HG02943 (cell line): ENCODE measurements around the gene EML2.
"Not testable (repeated sequence)": the region's sequence is repeated elsewhere in the genome, so short reads cannot be mapped to it uniquely, and the experiment has no call there.

Experiments used
- ATAC-seq: cut with Tn5 transposase; IDR thresholded peaks from one replicate; pipeline ENCODE4 v1.9.1; 2021; ENCODE audit warnings: mild to moderate bottlenecking, low read depth, moderate library complexity; ENCODE audit not compliant: unreplicated experiment

The EML2 gene, protein sequence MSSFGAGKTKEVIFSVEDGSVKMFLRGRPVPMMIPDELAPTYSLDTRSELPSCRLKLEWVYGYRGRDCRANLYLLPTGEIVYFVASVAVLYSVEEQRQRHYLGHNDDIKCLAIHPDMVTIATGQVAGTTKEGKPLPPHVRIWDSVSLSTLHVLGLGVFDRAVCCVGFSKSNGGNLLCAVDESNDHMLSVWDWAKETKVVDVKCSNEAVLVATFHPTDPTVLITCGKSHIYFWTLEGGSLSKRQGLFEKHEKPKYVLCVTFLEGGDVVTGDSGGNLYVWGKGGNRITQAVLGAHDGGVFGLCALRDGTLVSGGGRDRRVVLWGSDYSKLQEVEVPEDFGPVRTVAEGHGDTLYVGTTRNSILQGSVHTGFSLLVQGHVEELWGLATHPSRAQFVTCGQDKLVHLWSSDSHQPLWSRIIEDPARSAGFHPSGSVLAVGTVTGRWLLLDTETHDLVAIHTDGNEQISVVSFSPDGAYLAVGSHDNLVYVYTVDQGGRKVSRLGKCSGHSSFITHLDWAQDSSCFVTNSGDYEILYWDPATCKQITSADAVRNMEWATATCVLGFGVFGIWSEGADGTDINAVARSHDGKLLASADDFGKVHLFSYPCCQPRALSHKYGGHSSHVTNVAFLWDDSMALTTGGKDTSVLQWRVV

DNA sequence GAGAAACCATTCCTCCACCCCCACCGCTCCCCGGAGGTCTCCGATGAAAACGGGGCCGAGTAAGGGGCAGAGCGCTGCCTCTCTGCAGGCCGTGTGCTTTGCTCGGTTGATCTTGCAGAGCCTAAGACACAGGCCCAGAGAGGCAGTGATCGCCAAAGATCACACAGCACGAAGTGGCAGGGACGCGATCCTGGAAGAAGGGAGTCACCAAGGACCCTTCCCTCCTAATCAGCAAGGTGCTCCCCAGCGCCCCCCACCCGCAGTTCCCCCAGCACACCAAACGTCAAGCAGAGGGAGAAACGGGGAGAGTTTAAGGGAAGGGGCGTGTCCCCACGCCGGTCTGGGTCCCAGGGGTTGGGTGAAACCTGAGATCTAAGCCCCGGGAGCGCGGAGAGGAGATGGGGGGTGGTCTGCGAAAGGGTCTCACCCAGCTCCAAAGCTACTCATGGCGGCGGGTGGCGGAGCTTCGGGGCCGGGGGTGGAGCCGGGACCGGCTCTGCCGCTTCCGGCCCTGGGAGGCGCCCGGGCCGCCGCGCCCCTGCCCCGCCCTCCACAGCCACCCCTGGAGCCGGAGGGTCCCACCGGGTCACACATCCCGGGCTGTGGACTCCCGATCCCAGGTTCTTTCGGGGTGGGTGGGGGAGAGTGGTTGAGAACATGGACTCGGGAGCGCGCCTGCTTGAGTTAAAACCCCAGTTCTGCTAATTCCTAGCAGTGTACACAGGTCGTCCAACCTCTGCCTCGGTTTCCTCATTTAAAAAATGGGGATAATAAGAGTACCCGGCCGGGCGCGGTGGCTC, at the start of gene EML2:
Gene EML2, minus strand, starts transcription at position 468 of the 800 bp plus-strand sequence. Its CDS starts 21 bp downstream, at position 447.
- ATAC-seq = no peak

DNA sequence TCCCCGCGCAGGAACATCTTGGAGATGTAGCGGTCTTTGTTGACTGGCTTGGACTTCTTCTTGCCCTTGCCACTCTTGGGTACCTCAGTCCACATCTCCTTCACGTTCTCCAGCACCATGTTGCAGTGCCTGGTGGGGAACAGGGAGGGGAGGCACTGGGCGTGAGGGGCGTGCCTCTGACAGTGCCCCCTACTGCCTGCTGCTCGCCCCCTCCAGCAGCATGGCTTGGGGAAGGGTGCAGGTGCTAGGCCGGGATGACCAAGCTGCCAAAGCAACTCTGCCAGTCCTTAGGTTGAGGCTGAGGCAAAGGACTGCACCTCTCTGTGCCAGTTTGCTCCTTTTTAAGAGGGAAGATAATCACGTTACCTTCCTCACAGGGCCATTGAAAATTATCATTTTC, 48.4 kb upstream of the EML2 start:
- ATAC-seq = no peak

DNA sequence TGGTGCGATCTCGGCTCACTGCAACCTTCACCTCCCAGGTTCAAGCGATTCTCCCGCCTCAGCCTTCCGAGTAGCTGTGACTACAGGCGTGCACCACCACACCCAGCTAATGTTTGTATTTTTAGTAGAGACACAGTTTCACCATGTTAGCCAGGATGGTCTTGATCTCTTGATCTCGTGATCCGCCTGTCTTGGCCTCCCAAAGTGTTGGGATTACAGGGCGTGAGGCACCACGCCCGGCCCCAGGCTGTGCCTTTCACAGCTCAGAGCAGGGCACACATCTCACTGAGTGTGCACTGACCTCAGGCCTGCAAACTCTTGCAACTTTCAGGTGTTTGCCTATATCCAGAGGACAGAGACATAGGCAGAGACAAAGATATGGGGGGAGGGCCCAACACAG, 45.8 kb upstream of the EML2 start:
- not testable (repeated sequence) for ATAC-seq

DNA sequence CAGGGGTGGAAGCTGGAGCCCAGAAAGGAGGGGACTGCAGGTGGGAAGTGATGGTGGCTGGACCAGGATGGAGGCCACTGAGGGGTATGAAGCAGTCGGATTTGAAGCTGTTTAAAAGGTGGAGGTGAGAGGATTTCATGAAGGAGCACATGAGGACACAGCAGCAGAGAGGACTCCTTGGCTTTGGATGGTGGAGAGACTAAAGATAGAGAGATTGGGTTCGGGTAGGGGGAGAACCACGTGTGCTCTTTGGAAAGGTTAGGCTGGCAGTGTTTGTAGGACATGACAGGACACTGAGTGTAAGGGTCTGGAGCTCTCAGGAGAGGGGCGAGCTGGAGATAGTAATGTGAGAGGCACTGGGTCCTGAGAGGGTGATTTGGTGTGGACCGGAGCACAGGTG, 43.7 kb upstream of the EML2 start:
- no peak for ATAC-seq

DNA sequence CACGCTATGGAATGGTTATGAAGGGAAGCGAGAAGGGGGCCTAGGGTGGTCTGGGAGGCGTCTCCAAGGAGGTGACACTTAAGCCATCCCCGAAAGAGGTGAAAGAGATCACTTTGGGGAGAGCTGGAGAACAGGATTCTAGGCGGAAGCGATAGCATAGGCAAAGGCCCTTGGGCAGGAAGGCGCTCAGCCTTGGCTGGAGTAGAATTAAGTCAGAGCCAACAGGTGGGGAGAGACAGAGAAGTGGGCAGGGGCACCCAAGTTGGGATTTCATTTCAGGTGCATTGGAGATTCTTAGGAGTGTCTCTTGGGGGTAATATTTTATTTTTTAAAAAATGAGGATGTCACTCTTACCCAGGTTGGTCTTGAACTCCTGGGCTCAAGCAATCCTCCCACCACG, 42.9 kb upstream of the EML2 start:
- no peak for ATAC-seq

DNA sequence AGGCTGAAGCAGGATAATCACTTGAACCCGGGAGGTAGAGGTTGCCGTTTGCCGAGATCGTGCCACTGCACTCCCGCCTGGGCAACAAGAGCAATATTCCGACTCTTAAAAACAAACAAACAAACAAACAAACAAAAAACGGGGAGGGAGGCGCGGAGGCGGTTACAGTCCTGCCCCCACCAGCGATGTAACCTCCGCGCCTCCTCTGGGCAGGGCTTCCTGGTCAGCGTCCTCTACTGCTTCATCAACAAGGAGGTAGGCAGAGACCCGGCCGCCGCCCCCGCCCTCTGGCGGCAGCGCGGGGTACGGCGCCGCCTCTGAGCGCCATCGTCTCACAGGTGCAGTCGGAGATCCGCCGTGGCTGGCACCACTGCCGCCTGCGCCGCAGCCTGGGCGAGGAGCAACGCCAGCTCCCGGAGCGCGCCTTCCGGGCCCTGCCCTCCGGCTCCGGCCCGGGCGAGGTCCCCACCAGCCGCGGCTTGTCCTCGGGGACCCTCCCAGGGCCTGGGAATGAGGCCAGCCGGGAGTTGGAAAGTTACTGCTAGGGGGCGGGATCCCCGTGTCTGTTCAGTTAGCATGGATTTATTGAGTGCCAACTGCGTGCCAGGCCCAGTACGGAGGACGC, 42.3 kb upstream of the EML2 start:
- ATAC-seq = no peak

DNA sequence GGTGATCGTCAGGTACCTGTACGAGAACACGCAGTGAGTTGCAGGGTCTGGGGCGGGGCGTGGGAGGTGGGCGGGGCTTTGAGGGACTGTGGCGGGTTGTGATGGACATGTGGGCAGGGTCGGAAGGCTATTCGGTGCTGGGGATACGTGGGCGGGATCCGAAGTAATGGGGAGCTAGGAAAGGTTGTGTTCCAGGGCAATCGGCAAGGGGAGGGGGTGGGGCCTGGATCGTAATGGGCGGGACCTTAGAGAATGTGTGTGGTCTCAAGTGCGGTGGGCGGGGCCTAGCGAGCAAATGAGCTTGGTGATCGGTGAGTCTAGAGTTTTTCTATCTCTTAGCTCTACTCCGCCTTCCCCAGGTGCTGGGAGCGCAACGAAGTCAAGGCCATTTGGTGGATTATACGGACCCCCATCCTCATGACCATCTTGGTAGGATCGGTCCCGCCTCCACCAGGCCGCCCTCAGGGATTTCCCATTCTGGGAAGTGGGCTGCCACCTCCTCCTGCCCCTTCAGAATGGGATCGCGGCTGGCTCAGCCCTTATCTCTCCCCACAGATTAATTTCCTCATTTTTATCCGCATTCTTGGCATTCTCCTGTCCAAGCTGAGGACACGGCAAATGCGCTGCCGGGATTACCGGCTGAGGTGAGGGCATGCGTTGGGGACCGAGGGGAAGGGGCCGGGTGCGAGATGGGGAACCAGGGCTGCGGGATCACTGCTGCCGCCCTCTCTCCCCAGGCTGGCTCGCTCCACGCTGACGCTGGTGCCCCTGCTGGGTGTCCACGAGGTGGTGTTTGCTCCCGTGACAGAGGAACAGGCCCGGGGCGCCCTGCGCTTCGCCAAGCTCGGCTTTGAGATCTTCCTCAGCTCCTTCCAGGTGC, 38.4 kb upstream of the EML2 start:
- no peak for ATAC-seq

DNA sequence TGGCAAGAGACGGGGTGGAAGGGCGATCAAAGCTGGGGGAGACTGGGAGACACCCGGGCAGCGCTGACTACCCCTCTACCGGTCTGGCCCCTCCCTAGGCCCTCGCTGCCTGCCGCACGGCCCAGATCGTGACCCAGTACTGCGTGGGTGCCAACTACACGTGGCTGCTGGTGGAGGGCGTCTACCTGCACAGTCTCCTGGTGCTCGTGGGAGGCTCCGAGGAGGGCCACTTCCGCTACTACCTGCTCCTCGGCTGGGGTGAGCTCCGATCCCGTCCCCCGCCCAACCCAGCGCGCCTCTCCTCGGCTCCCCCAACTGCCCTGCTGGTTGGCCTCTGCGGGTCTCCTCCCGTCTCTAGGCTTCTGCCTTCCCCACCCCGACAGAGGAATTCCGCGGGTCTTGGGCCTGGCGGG, 37.7 kb upstream of the EML2 start:
- no peak for ATAC-seq

DNA sequence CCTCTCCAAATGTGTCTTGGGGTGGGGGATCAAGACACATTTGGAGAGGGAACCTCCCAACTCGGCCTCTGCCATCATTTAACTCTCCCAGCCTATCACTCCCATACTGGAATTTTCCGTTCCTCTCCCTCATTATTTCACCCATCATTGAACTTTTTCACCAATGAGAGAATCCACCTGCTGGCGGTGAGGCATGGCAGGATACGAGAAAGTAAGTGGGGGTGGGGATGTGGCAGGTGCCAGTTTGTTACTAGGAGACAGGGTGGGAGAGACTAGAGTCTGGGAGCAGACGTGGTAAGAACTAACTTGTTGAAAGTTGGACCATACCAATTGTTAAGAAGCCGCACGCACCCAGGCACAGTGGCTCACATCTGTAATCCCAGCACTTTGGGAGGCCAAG, 35.7 kb upstream of the EML2 start:
- ATAC-seq = no peak

DNA sequence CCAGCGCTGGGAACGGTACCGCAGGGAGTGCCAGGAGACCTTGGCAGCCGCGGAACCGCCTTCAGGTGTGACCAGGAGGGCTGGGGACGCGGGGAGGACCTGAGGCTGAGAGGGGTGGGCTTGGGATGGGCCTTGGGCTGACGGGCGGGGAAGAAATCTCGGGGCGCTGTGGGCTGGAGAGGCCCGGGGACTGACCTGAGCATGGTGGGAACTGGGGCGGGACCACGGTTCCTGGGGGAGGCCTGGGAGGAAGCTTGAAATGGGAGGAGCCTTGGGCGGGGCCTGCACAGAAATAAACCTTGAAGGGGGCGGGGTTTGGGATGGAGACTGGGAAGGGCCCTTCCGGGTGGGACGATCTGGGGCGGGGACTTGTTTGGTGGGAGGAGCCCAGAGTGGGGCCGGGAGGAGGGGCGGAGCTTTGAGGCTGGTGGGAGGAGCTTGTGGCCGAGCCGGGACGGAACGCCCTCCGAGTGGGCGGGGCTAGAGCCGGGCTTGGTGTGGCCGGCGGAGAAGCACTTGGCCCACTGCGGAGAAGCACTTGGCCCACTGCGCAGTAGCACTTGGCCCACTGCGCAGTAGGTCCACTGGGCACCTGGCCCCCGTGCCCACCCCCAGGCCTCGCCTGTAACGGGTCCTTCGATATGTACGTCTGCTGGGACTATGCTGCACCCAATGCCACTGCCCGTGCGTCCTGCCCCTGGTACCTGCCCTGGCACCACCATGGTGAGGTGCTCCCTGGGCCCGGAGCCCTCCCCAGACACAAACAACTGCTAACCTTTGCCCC, 31.7 kb upstream of the EML2 start:
- no peak for ATAC-seq

DNA sequence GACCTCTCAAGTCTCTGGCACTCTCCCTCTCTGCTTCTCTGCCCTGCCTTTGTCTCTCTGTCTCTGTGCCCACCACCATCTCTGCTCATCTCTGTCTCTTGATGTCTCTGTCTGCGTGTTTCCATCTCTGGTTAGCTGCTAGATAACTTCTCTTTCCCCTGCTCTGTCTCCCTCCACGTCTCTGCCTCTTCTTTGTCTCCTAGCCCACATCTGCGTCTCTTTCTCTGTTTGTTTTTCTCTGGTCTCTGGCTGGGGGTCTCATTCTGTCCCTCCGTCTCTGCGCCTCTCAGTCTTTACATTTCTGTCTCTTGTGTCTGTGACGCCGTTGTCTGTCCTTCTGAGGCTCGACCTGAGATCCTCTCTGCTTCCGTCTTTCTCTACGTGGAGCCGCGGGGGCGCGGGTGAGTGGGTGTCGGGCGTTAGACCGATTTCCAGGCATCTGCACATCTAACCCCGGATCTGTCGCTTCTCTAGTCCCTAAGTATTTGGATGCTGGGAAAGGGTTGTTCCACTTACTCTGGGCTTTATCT, 29.2 kb upstream of the EML2 start:
- ATAC-seq = no peak

DNA sequence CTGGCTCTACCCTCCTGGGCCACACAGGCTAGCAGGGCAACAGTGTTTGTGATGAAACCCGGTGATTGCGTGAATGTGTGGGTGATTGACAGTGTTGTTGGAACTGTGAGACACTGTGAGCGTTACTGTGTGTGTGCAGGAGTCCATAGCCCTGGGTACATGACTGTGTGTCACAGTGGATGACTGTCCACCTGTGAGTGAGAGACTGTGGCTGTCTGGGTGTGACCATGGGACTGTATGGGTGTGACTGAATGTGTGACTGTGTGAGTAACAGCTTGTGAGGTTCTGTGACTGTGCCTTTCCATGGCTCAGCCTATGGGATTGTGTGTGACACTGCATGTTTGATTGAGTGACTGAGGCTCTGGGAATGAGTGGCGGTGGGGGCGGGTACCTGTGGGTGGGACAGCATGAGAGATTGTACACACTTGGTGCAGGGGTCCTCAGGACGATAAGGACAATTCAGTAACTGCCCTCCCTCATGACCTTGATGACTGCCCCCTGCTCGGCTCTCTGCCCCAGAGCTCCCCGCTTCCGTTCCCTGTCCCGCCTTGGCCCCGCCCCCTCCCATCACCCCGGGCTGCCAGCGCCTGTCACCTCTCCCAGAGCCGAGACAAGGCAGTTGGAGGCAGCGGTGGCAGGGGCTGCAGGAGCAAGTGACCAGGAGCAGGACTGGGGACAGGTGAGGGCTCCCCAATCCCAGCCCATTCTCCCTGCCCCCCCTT, 28.6 kb upstream of the EML2 start, which contains the start of gene GIPR:
Gene GIPR, plus strand, starts transcription at position 602 of the 722 bp plus-strand sequence. CDS start 1,300 bp downstream, outside the sequence.
- ATAC-seq = no peak

DNA sequence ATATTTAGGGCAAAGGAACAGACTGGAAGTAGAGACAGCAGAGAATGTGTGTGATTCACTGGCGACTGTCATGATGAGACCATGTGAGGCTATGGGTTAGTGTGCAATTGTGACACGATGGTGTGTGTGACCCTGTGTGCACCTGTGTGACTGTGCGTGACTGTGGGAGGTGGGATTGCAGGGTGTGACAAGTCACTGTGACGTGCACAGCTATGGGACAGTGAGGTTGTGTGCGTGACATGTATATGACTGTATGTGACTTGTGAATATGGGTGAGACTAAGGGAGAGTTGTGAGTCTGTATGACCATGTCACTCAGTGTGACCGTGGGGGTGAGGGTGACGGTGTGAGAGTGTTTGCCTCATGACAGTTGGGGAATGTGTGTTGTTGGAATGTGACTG, 25.4 kb upstream of the EML2 start:
- ATAC-seq = no peak

DNA sequence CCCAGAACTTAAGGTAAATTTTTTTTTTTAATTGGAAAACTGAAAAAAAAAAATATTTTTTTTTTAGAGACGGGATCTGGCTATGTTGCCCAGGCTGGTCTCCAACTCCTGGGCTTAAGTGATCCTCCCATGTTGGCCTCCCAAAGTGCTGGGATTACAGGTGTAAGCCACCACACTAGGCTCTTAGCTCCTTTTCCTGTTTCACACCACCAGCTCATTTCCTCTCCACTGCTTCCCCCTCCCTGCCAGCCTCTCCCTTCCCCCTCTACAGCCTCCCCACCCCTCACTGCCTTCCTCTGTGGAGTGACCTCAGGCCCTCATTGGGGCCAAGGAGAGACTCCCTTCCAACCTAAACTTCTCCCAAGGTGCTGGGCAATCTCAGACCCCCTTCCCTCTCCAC, 24.6 kb upstream of the EML2 start:
- ATAC-seq = no peak

DNA sequence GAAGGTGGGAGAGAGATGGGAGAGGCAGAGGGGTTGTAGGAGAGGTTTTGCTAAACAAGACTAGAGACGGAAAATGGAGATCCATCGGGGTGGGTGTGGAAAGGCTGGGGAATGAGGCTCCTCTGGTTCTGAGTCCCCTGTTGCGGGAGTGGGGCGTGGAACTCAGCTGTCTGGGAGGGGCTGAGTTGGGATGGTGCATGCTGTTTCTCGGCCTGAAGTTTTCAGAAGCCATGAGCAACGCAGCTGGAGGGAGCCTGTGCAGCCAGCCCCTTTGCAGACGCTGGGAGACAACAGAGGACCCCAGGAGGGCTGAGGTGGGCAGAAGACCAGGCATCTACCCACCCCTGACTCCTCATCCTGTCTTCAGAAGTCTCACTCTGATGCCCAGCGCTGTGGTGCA, 21.4 kb upstream of the EML2 start:
- no peak for ATAC-seq

DNA sequence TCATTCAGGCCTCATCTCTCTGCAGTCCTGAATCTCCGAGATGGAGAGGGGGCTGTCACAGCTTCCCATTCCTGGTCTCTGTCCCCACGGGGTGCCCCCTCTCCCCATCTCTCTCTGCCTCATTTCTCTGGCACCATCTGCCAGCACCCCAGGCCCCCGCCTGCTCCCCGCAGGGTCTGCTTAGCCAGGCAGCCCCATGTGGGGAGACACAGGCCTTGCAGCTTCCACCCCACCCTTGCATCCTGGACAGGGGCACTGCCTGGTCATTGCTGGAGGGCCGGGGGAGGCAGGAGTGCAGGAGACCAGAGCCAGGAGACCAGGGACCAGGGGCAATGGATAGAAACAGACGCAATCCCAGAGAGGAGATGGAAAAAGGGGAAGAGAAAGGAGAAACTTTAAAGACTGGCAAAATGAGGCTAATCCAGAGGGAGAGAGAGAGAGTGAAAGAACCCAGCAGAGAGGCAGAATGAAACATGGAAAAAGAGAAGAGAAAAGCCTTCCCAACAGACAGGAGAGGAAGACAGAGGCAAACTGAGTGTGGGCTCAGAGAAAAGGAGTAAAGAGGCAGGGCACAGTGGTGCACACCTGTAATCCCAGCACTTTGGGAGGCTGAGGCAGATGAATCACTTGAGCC, 20.0 kb upstream of the EML2 start:
- no peak for ATAC-seq

DNA sequence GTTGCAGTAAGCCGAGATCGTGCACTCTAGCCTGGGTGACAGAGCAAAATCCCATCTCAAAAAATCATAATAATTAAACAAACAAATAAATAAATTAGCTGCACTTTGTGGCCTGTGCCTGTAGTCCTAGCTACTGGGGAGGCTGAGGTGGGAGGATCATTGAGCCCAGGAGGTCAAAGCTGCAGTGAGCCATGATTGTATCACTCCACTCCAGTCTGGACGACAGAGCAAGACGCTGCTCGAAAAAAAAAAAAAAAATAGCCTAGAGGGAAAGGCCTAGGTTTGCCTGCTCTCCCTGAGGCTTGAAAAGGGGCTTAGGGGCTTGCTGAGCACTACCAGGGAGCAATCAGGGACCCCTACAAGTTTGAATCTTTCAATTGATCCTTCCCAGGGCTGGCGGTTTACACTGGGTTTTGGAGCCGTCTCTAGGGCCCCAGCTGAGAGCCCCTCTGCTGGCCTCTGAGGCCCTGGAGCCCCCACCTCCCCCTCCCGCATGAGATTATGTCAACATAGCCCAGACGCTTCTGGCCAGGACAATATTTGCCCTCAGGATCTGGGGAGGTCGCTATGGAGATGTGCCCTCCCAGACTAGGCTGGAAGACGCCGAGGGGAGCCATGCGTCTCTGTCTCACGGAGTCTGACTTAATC, 18.4 kb upstream of the EML2 start:
- no peak for ATAC-seq
